ENCODE measurements around the gene HES7.

Gene HES7

DNA sequence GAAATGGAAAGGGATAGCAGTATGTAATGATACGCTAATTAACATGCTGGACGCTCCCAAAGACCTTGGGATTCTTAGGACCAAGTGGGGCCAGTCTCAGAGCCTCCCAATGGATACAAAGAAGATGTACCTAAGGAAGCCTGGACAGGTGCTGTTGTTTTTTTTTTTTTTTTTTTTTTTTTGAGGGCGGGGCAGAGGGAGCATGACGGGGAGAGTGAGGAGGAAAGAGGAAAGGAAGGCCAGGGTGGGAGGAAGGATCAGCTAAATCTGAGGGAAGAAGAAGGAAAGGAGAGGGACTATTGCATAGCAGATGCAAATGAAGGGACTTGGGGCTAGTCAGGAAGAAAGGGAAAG is 36.3 kb upstream of the HES7 start:
- ATAC-seq = no peak
- TF ChIP-seq, protein P1, sequence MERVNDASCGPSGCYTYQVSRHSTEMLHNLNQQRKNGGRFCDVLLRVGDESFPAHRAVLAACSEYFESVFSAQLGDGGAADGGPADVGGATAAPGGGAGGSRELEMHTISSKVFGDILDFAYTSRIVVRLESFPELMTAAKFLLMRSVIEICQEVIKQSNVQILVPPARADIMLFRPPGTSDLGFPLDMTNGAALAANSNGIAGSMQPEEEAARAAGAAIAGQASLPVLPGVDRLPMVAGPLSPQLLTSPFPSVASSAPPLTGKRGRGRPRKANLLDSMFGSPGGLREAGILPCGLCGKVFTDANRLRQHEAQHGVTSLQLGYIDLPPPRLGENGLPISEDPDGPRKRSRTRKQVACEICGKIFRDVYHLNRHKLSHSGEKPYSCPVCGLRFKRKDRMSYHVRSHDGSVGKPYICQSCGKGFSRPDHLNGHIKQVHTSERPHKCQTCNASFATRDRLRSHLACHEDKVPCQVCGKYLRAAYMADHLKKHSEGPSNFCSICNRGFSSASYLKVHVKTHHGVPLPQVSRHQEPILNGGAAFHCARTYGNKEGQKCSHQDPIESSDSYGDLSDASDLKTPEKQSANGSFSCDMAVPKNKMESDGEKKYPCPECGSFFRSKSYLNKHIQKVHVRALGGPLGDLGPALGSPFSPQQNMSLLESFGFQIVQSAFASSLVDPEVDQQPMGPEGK (CRISPR knock-in tag; IDR thresholded peaks at IDR 0.05; ENCODE audit: borderline replicate concordance) = no peak
- no peak for TF ChIP-seq ESRRG (CRISPR knock-in tag; IDR thresholded peaks at IDR 0.05)
- no peak for TF ChIP-seq ZNF8 (CRISPR knock-in tag; IDR thresholded peaks at IDR 0.05)
- TF ChIP-seq PPARA (CRISPR knock-in tag; IDR thresholded peaks at IDR 0.05; ENCODE audit: borderline replicate concordance) = no peak
- TF ChIP-seq, protein P2, sequence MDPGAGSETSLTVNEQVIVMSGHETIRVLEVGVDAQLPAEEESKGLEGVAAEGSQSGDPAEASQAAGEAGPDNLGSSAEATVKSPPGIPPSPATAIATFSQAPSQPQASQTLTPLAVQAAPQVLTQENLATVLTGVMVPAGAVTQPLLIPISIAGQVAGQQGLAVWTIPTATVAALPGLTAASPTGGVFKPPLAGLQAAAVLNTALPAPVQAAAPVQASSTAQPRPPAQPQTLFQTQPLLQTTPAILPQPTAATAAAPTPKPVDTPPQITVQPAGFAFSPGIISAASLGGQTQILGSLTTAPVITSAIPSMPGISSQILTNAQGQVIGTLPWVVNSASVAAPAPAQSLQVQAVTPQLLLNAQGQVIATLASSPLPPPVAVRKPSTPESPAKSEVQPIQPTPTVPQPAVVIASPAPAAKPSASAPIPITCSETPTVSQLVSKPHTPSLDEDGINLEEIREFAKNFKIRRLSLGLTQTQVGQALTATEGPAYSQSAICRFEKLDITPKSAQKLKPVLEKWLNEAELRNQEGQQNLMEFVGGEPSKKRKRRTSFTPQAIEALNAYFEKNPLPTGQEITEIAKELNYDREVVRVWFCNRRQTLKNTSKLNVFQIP (CRISPR knock-in tag; IDR thresholded peaks at IDR 0.05; ENCODE audit: borderline replicate concordance, low read depth) = no peak
- no peak for TF ChIP-seq ZNF565 (CRISPR knock-in tag; conservative IDR thresholded peaks at IDR 0.05; ENCODE audit: low read depth)
- TF ChIP-seq ZFP3 (CRISPR knock-in tag; IDR thresholded peaks at IDR 0.05) = no peak
- TF ChIP-seq ZFP30 (CRISPR knock-in tag; IDR thresholded peaks at IDR 0.05) = no peak
- no peak for TF ChIP-seq ISL1 (CRISPR knock-in tag; IDR thresholded peaks at IDR 0.05)
- no peak for TF ChIP-seq BACH2 (CRISPR knock-in tag; IDR thresholded peaks at IDR 0.05; ENCODE audit: borderline replicate concordance)
- TF ChIP-seq TCF4 (CRISPR knock-in tag; IDR thresholded peaks at IDR 0.05; ENCODE audit: borderline replicate concordance) = no peak
- no peak for TF ChIP-seq ZNF70 (CRISPR knock-in tag; IDR thresholded peaks at IDR 0.05)
- TF ChIP-seq ZC3H10 (CRISPR knock-in tag; IDR thresholded peaks at IDR 0.05) = no peak
- TF ChIP-seq, protein P3, sequence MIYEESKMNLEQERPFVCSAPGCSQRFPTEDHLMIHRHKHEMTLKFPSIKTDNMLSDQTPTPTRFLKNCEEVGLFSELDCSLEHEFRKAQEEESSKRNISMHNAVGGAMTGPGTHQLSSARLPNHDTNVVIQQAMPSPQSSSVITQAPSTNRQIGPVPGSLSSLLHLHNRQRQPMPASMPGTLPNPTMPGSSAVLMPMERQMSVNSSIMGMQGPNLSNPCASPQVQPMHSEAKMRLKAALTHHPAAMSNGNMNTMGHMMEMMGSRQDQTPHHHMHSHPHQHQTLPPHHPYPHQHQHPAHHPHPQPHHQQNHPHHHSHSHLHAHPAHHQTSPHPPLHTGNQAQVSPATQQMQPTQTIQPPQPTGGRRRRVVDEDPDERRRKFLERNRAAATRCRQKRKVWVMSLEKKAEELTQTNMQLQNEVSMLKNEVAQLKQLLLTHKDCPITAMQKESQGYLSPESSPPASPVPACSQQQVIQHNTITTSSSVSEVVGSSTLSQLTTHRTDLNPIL (CRISPR knock-in tag; IDR thresholded peaks at IDR 0.05; ENCODE audit: low read depth) = no peak
- no peak for TF ChIP-seq OSR1 (CRISPR knock-in tag; IDR thresholded peaks at IDR 0.05)
- TF ChIP-seq GLIS3 (CRISPR knock-in tag; IDR thresholded peaks at IDR 0.05) = no peak
- TF ChIP-seq, protein P4, sequence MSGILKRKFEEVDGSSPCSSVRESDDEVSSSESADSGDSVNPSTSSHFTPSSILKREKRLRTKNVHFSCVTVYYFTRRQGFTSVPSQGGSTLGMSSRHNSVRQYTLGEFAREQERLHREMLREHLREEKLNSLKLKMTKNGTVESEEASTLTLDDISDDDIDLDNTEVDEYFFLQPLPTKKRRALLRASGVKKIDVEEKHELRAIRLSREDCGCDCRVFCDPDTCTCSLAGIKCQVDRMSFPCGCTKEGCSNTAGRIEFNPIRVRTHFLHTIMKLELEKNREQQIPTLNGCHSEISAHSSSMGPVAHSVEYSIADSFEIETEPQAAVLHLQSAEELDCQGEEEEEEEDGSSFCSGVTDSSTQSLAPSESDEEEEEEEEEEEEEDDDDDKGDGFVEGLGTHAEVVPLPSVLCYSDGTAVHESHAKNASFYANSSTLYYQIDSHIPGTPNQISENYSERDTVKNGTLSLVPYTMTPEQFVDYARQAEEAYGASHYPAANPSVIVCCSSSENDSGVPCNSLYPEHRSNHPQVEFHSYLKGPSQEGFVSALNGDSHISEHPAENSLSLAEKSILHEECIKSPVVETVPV (CRISPR knock-in tag; IDR thresholded peaks at IDR 0.05) = no peak
- TF ChIP-seq TOX (CRISPR knock-in tag; IDR thresholded peaks at IDR 0.05; ENCODE audit: borderline replicate concordance) = no peak
- no peak for TF ChIP-seq SNAI2 (CRISPR knock-in tag; IDR thresholded peaks at IDR 0.05)

DNA sequence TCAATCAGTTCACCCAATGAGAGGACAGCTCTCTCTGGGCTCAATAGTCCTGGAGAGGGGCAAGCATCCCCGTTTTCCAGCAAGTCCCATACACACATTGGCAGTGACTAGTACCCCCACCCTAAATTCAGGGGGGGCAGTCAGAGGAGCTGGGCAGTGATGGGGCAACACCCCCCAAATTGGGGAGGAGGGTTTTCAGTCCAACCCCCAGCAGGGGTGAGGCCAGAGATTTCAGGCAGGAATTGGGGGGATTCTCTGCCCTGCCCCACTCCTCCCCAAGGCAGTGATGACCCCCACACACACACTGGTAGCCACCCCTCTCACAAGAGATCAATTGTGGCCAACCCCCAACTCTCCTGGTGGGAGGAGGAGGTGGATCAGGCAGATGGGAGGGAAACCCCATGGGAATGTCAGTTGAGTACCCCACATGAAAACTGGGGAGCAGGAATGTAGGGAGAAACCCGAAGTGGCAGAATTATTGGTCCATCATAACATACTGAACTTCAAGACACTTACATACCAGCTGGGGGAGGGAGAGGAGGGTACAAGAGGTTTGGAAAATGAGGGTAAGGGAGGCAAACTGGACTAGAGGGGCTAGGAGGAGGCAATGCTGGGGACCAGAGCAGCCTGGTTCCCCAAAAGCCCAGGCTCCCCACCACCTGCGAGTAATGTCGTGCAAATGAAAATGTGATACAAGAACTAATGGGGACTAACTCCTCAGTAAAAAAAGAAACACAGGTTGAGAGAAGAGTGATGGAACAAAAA is 35.7 kb upstream of the HES7 start:
- ATAC-seq = no peak
- TF ChIP-seq TCF4 (CRISPR knock-in tag; IDR thresholded peaks at IDR 0.05; ENCODE audit: borderline replicate concordance) = no peak
- TF ChIP-seq SNAI2 (CRISPR knock-in tag; IDR thresholded peaks at IDR 0.05) = no peak
- TF ChIP-seq, protein P3 (CRISPR knock-in tag; IDR thresholded peaks at IDR 0.05; ENCODE audit: low read depth) = no peak
- TF ChIP-seq ZNF8 (CRISPR knock-in tag; IDR thresholded peaks at IDR 0.05) = no peak
- TF ChIP-seq OSR1 (CRISPR knock-in tag; IDR thresholded peaks at IDR 0.05) = no peak
- TF ChIP-seq, protein P1 (CRISPR knock-in tag; IDR thresholded peaks at IDR 0.05; ENCODE audit: borderline replicate concordance) = no peak

DNA sequence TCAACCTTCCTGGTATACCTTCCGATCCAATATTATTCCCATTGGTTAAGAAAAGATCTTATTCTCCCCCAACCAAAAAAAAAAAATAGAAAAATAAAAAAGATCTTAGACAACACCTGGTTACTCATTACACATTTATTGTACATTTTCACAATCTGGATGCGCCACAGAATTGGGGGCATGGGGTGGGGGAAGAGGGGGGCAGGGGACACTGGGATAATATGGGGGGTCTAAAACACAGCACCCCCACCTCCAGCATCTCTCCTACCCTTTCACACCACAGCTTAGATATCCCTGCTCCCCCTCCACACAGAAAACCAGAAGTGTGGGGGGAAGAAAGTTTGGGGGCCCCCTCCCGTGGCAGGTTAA is 35.1 kb upstream of the HES7 start:
- no peak for ATAC-seq
- TF ChIP-seq TOX (CRISPR knock-in tag; IDR thresholded peaks at IDR 0.05; ENCODE audit: borderline replicate concordance) (no peak), ZC3H10 (CRISPR knock-in tag; IDR thresholded peaks at IDR 0.05) (no peak), ESRRG (CRISPR knock-in tag; IDR thresholded peaks at IDR 0.05) (no peak), ZNF8 (CRISPR knock-in tag; IDR thresholded peaks at IDR 0.05) (no peak), GLIS3 (CRISPR knock-in tag; IDR thresholded peaks at IDR 0.05) (no peak), ZFP3 (CRISPR knock-in tag; IDR thresholded peaks at IDR 0.05) (no peak), ZFP30 (CRISPR knock-in tag; IDR thresholded peaks at IDR 0.05) (no peak)
- TF ChIP-seq, protein P3 (CRISPR knock-in tag; IDR thresholded peaks at IDR 0.05; ENCODE audit: low read depth) = no peak
- TF ChIP-seq, protein P5, sequence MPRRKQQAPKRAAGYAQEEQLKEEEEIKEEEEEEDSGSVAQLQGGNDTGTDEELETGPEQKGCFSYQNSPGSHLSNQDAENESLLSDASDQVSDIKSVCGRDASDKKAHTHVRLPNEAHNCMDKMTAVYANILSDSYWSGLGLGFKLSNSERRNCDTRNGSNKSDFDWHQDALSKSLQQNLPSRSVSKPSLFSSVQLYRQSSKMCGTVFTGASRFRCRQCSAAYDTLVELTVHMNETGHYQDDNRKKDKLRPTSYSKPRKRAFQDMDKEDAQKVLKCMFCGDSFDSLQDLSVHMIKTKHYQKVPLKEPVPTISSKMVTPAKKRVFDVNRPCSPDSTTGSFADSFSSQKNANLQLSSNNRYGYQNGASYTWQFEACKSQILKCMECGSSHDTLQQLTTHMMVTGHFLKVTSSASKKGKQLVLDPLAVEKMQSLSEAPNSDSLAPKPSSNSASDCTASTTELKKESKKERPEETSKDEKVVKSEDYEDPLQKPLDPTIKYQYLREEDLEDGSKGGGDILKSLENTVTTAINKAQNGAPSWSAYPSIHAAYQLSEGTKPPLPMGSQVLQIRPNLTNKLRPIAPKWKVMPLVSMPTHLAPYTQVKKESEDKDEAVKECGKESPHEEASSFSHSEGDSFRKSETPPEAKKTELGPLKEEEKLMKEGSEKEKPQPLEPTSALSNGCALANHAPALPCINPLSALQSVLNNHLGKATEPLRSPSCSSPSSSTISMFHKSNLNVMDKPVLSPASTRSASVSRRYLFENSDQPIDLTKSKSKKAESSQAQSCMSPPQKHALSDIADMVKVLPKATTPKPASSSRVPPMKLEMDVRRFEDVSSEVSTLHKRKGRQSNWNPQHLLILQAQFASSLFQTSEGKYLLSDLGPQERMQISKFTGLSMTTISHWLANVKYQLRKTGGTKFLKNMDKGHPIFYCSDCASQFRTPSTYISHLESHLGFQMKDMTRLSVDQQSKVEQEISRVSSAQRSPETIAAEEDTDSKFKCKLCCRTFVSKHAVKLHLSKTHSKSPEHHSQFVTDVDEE (CRISPR knock-in tag; IDR thresholded peaks at IDR 0.05) = no peak
- TF ChIP-seq, protein P4 (CRISPR knock-in tag; IDR thresholded peaks at IDR 0.05) = no peak
